ENCODE results near the gene GSE1.

GSE1 gene

DNA sequence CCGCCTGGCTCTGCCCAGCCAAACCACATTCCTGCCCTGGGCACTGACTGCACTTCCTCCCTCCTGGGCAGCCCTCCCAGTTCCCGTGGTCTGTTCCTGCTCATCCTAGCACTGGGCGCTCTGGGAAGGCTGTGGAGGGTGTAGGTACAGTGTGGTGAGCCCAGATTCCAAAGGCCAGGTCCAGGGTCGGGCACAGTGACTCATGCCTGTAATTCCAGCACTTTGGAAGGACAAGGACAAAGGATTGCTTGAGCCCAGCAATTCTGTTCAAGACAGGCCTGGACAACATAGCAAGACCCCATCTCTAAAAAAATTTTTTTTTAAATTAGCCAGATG lies 107.1 kb downstream of the GSE1 start:
- no peak overlapping the region for H3K4me2 ChIP-seq (ENCODE audit: low read length, poor library complexity, severe bottlenecking)
- peaks cover 7% of the 10 kb centered on the region for H3K4me1 ChIP-seq (ENCODE audit: control insufficient read depth, insufficient read depth, low read depth, low read length)
- no peaks in the 10 kb centered on the region for H3K36me3 ChIP-seq (ENCODE audit: control insufficient read depth in 1 of 2, insufficient read depth in 2 of 2, low read depth in 1 of 2, low read length in 2 of 2)
- no peak overlapping the region for H2AFZ ChIP-seq (ENCODE audit: low read depth, low read length)
- H2BK12ac ChIP-seq (ENCODE audit: low read length in 2 of 2), result no peak overlapping the region
- no peaks in the 10 kb centered on the region for H3K9me3 ChIP-seq (ENCODE audit: control insufficient read depth, low read length)
- no peak overlapping the region for H4K8ac ChIP-seq (ENCODE audit: low read length)
- no peak overlapping the region for H3K23ac ChIP-seq (ENCODE audit: low read length in 2 of 2)
- H3K9ac ChIP-seq (ENCODE audit: low read length), result no peak overlapping the region
- no peak overlapping the region for H3K4me3 ChIP-seq (ENCODE audit: insufficient read depth in 1 of 2, low read depth in 1 of 2, low read length in 2 of 2)
- no peak overlapping the region for H3K18ac ChIP-seq (ENCODE audit: low read depth in 1 of 2, low read length in 2 of 2)
- no peak overlapping the region for H2BK120ac ChIP-seq (ENCODE audit: low read depth, low read length)
- no peak overlapping the region for H4K91ac ChIP-seq (ENCODE audit: low read length)
- 85% methylated on average over 4 of the region's 4 CpGs for WGBS
- no peak overlapping the region for H2AK5ac ChIP-seq (ENCODE audit: low read length, severe bottlenecking)
- no peak overlapping the region for H3K14ac ChIP-seq (ENCODE audit: low read length in 2 of 2)
- DNase-seq, result no peak
- peak overlapping the region in 1 of 2 experiments; percentile 7 for H3K4ac ChIP-seq (ENCODE audit: low read depth in 1 of 2, low read length in 2 of 2)
- no peak overlapping the region for H2BK15ac ChIP-seq (ENCODE audit: low read depth, poor library complexity, severe bottlenecking)
- no peak overlapping the region for H3K27ac ChIP-seq (ENCODE audit: low read length, poor library complexity, severe bottlenecking)
- peaks cover 30 to 47% of the 10 kb centered on the region in 2 experiments for H3K27me3 ChIP-seq (ENCODE audit: control insufficient read depth in 1 of 2, insufficient read depth in 1 of 2, low read length in 2 of 2)
- H3K79me1 ChIP-seq (replicated peaks; ENCODE audit: low read length, poor library complexity, severe bottlenecking), result no peaks in the 10 kb centered on the region
- H2BK5ac ChIP-seq (ENCODE audit: low read depth, low read length, poor library complexity, severe bottlenecking), result no peak overlapping the region

DNA sequence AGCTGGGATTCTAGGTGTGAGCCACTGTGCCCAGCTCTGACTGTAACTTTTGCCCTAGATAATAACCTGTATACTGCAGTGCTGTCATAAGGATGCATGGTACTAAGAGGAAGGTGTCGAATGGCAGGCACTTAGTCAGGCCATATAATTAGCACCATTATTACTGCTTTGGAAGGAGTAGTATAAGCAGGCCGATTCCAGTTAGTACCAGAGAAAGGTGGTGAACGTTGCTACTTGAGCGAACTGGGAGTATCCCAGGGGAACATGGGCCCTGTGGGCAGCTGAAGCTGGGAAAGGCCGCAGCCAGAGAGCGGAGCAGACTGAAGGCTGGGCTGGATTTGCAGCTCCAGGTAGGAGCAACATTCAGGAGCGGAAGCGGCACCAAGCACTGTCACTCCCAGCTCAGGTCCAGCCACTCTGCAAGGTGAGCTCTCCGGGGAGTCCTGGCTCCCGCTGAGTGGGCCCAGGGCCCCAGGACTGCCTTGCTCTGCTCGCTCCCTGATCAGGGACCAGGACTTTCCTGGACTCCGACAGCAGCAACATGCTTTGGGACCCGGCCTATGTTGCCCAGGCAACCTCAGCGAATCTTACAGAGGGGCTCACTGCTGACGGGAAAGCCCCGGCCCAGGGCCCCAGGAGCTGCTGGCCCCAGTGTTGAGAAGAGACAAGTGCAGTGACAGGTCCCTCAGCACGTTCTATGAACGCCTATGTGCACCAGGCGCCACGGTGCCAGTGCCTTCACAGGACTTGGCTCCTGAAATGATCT lies 109.2 kb downstream of the GSE1 start:
- no peak overlapping the region for H2BK12ac ChIP-seq (ENCODE audit: low read length in 2 of 2)
- no peaks in the 10 kb centered on the region for H3K9me3 ChIP-seq (ENCODE audit: control insufficient read depth, low read length)
- 88% methylated on average over 20 of the region's 20 CpGs for WGBS

DNA sequence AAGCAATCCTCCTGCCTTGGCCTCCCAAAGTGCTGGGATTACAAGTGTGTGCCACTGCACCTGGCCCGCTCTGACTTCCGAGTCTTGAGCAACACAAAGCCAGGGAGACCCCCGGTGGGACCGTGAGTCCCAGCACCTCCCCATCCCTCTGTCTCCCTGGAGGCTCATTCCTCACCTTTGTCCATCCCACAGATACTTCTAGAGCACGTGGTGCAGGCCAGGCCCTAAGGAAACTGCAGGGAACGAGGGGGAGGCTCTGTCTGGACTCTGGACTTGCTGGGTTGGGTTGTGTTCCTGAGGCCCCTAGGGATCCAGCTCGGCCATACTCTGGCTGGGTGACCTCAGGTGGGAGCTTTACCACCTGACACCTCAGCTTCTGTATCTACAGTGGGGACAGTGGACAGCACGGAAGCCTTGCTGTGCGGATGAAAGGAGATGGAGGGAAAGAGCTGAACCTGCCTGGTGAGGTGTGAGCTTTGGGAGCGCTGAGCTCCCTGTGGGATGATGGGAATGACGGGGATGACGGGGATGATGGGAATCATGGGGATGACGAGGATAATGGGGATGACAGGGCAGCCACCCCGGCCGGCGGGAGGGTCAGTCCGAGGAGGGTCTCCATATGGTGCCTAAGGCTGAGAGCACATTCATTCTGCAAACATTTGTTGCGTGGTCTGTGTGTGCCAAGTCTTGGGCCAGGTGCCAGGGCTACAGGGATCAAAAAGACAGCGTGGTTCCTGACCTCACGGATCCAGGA lies 111.2 kb downstream of the GSE1 start:
- Histone ChIP-seq H3K79me1 (replicated peaks; ENCODE audit: low read length, poor library complexity, severe bottlenecking) (no peaks in the 10 kb centered on the region), H2BK12ac (ENCODE audit: low read length in 2 of 2) (no peak overlapping the region), H2AK5ac (ENCODE audit: low read length, severe bottlenecking) (no peak overlapping the region), H3K27me3 (ENCODE audit: control insufficient read depth in 1 of 2, insufficient read depth in 1 of 2, low read length in 2 of 2) (peaks cover 9 to 51% of the 10 kb centered on the region in 2 experiments), H3K4ac (ENCODE audit: low read depth in 1 of 2, low read length in 2 of 2) (no peak overlapping the region), H3K23ac (ENCODE audit: low read length in 2 of 2) (no peak overlapping the region), H3K9me3 (ENCODE audit: control insufficient read depth, low read length) (no peaks in the 10 kb centered on the region), H4K91ac (ENCODE audit: low read length) (no peak overlapping the region), H2AFZ (ENCODE audit: low read depth, low read length) (no peak overlapping the region), H3K27ac (ENCODE audit: low read length, poor library complexity, severe bottlenecking) (no peak overlapping the region), H3K14ac (ENCODE audit: low read length in 2 of 2) (no peak overlapping the region), H3K18ac (ENCODE audit: low read depth in 1 of 2, low read length in 2 of 2) (no peak overlapping the region), H3K4me1 (ENCODE audit: control insufficient read depth, insufficient read depth, low read depth, low read length) (peaks cover 5% of the 10 kb centered on the region), H3K9ac (ENCODE audit: low read length) (no peak overlapping the region), H3K4me2 (ENCODE audit: low read length, poor library complexity, severe bottlenecking) (no peak overlapping the region), H3K4me3 (ENCODE audit: insufficient read depth in 1 of 2, low read depth in 1 of 2, low read length in 2 of 2) (no peak overlapping the region), H2BK15ac (ENCODE audit: low read depth, poor library complexity, severe bottlenecking) (no peak overlapping the region), H3K36me3 (ENCODE audit: control insufficient read depth in 1 of 2, insufficient read depth in 2 of 2, low read depth in 1 of 2, low read length in 2 of 2) (no peaks in the 10 kb centered on the region), H2BK5ac (ENCODE audit: low read depth, low read length, poor library complexity, severe bottlenecking) (no peak overlapping the region), H2BK120ac (ENCODE audit: low read depth, low read length) (no peak overlapping the region), H4K8ac (ENCODE audit: low read length) (no peak overlapping the region)
- no peak for DNase-seq
- 88% methylated on average over 18 of the region's 20 CpGs for WGBS

More for the DNA sequence above, 109.2 kb downstream of the GSE1 start:
- H4K8ac ChIP-seq (ENCODE audit: low read length), result no peak overlapping the region
- peaks cover 10 to 47% of the 10 kb centered on the region in 2 experiments for H3K27me3 ChIP-seq (ENCODE audit: control insufficient read depth in 1 of 2, insufficient read depth in 1 of 2, low read length in 2 of 2)
- H3K9ac ChIP-seq (ENCODE audit: low read length), result no peak overlapping the region
- H2AFZ ChIP-seq (ENCODE audit: low read depth, low read length), result no peak overlapping the region
- no peak overlapping the region for H3K4me3 ChIP-seq (ENCODE audit: insufficient read depth in 1 of 2, low read depth in 1 of 2, low read length in 2 of 2)
- H3K4ac ChIP-seq (ENCODE audit: low read depth in 1 of 2, low read length in 2 of 2), result no peak overlapping the region
- H3K23ac ChIP-seq (ENCODE audit: low read length in 2 of 2), result no peak overlapping the region
- no peak overlapping the region for H3K14ac ChIP-seq (ENCODE audit: low read length in 2 of 2)
- no peak overlapping the region for H2AK5ac ChIP-seq (ENCODE audit: low read length, severe bottlenecking)
- no peaks in the 10 kb centered on the region for H3K79me1 ChIP-seq (replicated peaks; ENCODE audit: low read length, poor library complexity, severe bottlenecking)
- H2BK15ac ChIP-seq (ENCODE audit: low read depth, poor library complexity, severe bottlenecking), result no peak overlapping the region
- H4K91ac ChIP-seq (ENCODE audit: low read length), result no peak overlapping the region
- H3K4me1 ChIP-seq (ENCODE audit: control insufficient read depth, insufficient read depth, low read depth, low read length), result peaks cover 7% of the 10 kb centered on the region
- H3K18ac ChIP-seq (ENCODE audit: low read depth in 1 of 2, low read length in 2 of 2), result no peak overlapping the region
- no peak for DNase-seq
- H2BK5ac ChIP-seq (ENCODE audit: low read depth, low read length, poor library complexity, severe bottlenecking), result no peak overlapping the region
- no peak overlapping the region for H3K27ac ChIP-seq (ENCODE audit: low read length, poor library complexity, severe bottlenecking)
- no peak overlapping the region for H3K4me2 ChIP-seq (ENCODE audit: low read length, poor library complexity, severe bottlenecking)
- no peak overlapping the region for H2BK120ac ChIP-seq (ENCODE audit: low read depth, low read length)
- no peaks in the 10 kb centered on the region for H3K36me3 ChIP-seq (ENCODE audit: control insufficient read depth in 1 of 2, insufficient read depth in 2 of 2, low read depth in 1 of 2, low read length in 2 of 2)

DNA sequence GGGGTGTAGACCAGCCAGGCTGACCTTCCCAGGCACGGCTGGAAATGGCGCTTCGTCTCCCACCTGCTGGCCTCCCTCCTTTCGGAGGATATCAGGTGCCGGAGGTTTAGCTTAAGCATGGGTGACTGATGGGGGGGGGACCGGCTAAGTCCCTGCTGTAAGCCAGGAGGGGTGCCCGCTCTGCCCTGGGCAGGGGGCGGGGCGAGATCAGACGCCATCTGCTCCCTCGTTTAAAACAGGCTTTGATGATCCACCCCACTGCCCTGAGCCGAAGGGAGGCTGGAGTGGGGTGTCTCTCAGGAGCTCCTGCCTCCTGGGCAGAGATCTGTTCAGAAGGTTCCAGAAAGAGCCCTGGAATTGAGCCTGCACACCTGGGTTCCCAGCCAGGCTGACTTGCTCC lies 111.8 kb downstream of the GSE1 start:
- H2AFZ ChIP-seq (ENCODE audit: low read depth, low read length), result no peak overlapping the region
- H4K8ac ChIP-seq (ENCODE audit: low read length), result no peak overlapping the region
- H3K36me3 ChIP-seq (ENCODE audit: control insufficient read depth in 1 of 2, insufficient read depth in 2 of 2, low read depth in 1 of 2, low read length in 2 of 2), result no peaks in the 10 kb centered on the region
- no peak overlapping the region for H3K4me2 ChIP-seq (ENCODE audit: low read length, poor library complexity, severe bottlenecking)
- no peak overlapping the region for H2BK12ac ChIP-seq (ENCODE audit: low read length in 2 of 2)
- H3K23ac ChIP-seq (ENCODE audit: low read length in 2 of 2), result no peak overlapping the region
- peaks cover 9 to 49% of the 10 kb centered on the region in 2 experiments for H3K27me3 ChIP-seq (ENCODE audit: control insufficient read depth in 1 of 2, insufficient read depth in 1 of 2, low read length in 2 of 2)
- H2BK120ac ChIP-seq (ENCODE audit: low read depth, low read length), result no peak overlapping the region
- no peak overlapping the region for H2AK5ac ChIP-seq (ENCODE audit: low read length, severe bottlenecking)
- H2BK5ac ChIP-seq (ENCODE audit: low read depth, low read length, poor library complexity, severe bottlenecking), result no peak overlapping the region
- H3K9me3 ChIP-seq (ENCODE audit: control insufficient read depth, low read length), result no peaks in the 10 kb centered on the region
- H4K91ac ChIP-seq (ENCODE audit: low read length), result no peak overlapping the region
- H3K27ac ChIP-seq (ENCODE audit: low read length, poor library complexity, severe bottlenecking), result no peak overlapping the region
- H3K79me1 ChIP-seq (replicated peaks; ENCODE audit: low read length, poor library complexity, severe bottlenecking), result no peaks in the 10 kb centered on the region
- no peak for DNase-seq
- H3K9ac ChIP-seq (ENCODE audit: low read length), result no peak overlapping the region
- no peak overlapping the region for H2BK15ac ChIP-seq (ENCODE audit: low read depth, poor library complexity, severe bottlenecking)
- H3K4me1 ChIP-seq (ENCODE audit: control insufficient read depth, insufficient read depth, low read depth, low read length), result peaks cover 5% of the 10 kb centered on the region
- no peak overlapping the region for H3K4ac ChIP-seq (ENCODE audit: low read depth in 1 of 2, low read length in 2 of 2)
- WGBS, result 94% methylated on average over 12 of the region's 12 CpGs
- no peak overlapping the region for H3K18ac ChIP-seq (ENCODE audit: low read depth in 1 of 2, low read length in 2 of 2)
- no peak overlapping the region for H3K4me3 ChIP-seq (ENCODE audit: insufficient read depth in 1 of 2, low read depth in 1 of 2, low read length in 2 of 2)
- H3K14ac ChIP-seq (ENCODE audit: low read length in 2 of 2), result no peak overlapping the region

All from mesenchymal stem cell (in vitro differentiated cells and primary cell).